Naive thymus-derived CD4-positive, alpha-beta T cell (primary cell): ENCODE results near the gene ADRA2B. TPM values are rescaled to one million over a fixed set of nuclear protein-coding genes. Genes with fewer than 3 reads are reported as not detected.

Experiments
- ATAC-seq: fragments of 150-1000 bp; cut with Tn5 transposase; 2 replicates; pipeline ENCODE4 v1.10.0; 2021; ENCODE audit warnings: mild to moderate bottlenecking, moderate library complexity
- CTCF ChIA-PET: fragments of 350-600 bp; sonication (Branson Sonifier 250); formaldehyde crosslinking; loops from one replicate; lab custom pipeline; 2021; ENCODE audit warnings: antibody characterized with exemption; lab: Charles Lee
- POLR2A ChIA-PET: fragments of 350-600 bp; sonication (Branson Sonifier 250); formaldehyde crosslinking; loops from one replicate; lab custom pipeline; 2021; ENCODE audit warnings: antibody characterized with exemption, inconsistent platforms; lab: Charles Lee
- DNase-seq, 9 donors: peaks; one replicate each; pipeline versions ENCODE4 v3.0.0 to v3.0.0-alpha.2; 2020 to 2022; ENCODE audit warnings: mixed read lengths in 1 of 9
- H3K27ac ChIP-seq: one replicate; pipeline ENCODE4 v1.7.0; 2013; ENCODE audit warnings: mild to moderate bottlenecking, low read depth, low read length, moderate library complexity
- H3K27me3 ChIP-seq, 2 donors: one replicate each; pipeline ENCODE4 v1.7.0; 2013; ENCODE audit warnings: low read length in 2 of 2, mild to moderate bottlenecking in 2 of 2, moderate library complexity in 2 of 2; ENCODE audit not compliant: control insufficient read depth in 2 of 2, insufficient read depth in 2 of 2
- H3K36me3 ChIP-seq, 3 experiments: 1 replicate in 2 of 3; 2 replicates in 1 of 3; pipeline ENCODE4 v1.7.0; 2013; ENCODE audit warnings: low read length in 3 of 3, mild to moderate bottlenecking in 3 of 3, moderate library complexity in 1 of 3; ENCODE audit not compliant: insufficient read depth in 3 of 3, control insufficient read depth in 2 of 3
- H3K4me1 ChIP-seq, 2 donors: one replicate each; pipeline ENCODE4 v1.7.0; 2013; ENCODE audit warnings: low read length in 2 of 2, mild to moderate bottlenecking in 2 of 2, moderate library complexity in 1 of 2; ENCODE audit not compliant: control insufficient read depth in 2 of 2, insufficient read depth in 2 of 2
- H3K4me3 ChIP-seq: 2 replicates; pipeline ENCODE4 v1.7.0; 2013; ENCODE audit warnings: mild to moderate bottlenecking, low read length
- H3K9me3 ChIP-seq, 3 experiments: 1 replicate in 2 of 3; 2 replicates in 1 of 3; pipeline ENCODE4 v1.7.0; 2013; ENCODE audit warnings: low read length in 3 of 3; ENCODE audit not compliant: control insufficient read depth in 2 of 3
- H3K27ac Mint-ChIP-seq, 9 donors: one replicate each; pipeline ENCODE4 v1.8.0; 2020 to 2022; ENCODE audit warnings: mixed read lengths in 9 of 9, mild to moderate bottlenecking in 8 of 9, moderate library complexity in 5 of 9, inconsistent platforms in 2 of 9
- H3K27me3 Mint-ChIP-seq, 5 donors: one replicate each; pipeline ENCODE4 v1.8.0; 2021 to 2022; ENCODE audit warnings: mixed read lengths in 5 of 5, mild to moderate bottlenecking in 1 of 5
- H3K36me3 Mint-ChIP-seq, 5 donors: one replicate each; pipeline ENCODE4 v1.8.0; 2020 to 2022; ENCODE audit warnings: mixed read lengths in 5 of 5, mild to moderate bottlenecking in 3 of 5, inconsistent platforms in 1 of 5
- H3K4me1 Mint-ChIP-seq, 7 donors: one replicate each; pipeline ENCODE4 v1.8.0; 2020 to 2022; ENCODE audit warnings: mixed read lengths in 7 of 7, mild to moderate bottlenecking in 3 of 7, inconsistent platforms in 1 of 7
- H3K4me3 Mint-ChIP-seq, 10 donors: one replicate each; pipeline ENCODE4 v1.8.0; 2020 to 2022; ENCODE audit warnings: mild to moderate bottlenecking in 10 of 10, mixed read lengths in 10 of 10, moderate library complexity in 6 of 10, inconsistent platforms in 2 of 10
- H3K9me3 Mint-ChIP-seq, 11 donors: one replicate each; pipeline ENCODE4 v1.8.0; 2020 to 2022; ENCODE audit warnings: mixed read lengths in 11 of 11, mild to moderate bottlenecking in 4 of 11, inconsistent platforms in 1 of 11, moderate library complexity in 1 of 11
- intact Hi-C, 2 donors: fragments of 100-400 bp; cut with micrococcal nuclease; formaldehyde crosslinking; loops; one replicate each; pipeline ENCODE4 v1.15.1; 2023
- polyA plus RNA-seq, 2 donors: library from polyadenylated mRNA; unstranded; fragments of 300-500 nt; fragmentation: Illumina TruSeq; gene quantifications; one replicate each; pipeline ENCODE4 v1.2.3, GENCODE V29; 2021
- total RNA-seq, 6 experiments: library from RNA in 5 of 6; stranded (reverse) in 5 of 6; gene quantifications; 1 replicate in 5 of 6; 2 replicates in 1 of 6; pipeline ENCODE4 v1.2.3 and lab custom pipeline; 2021 to 2026

ADRA2B gene
- total and polyA plus RNA-seq, 7 experiments from 2014 or later: 0.15 to 0.93 (median 0.76) TPM; not detected in 4

DNA sequence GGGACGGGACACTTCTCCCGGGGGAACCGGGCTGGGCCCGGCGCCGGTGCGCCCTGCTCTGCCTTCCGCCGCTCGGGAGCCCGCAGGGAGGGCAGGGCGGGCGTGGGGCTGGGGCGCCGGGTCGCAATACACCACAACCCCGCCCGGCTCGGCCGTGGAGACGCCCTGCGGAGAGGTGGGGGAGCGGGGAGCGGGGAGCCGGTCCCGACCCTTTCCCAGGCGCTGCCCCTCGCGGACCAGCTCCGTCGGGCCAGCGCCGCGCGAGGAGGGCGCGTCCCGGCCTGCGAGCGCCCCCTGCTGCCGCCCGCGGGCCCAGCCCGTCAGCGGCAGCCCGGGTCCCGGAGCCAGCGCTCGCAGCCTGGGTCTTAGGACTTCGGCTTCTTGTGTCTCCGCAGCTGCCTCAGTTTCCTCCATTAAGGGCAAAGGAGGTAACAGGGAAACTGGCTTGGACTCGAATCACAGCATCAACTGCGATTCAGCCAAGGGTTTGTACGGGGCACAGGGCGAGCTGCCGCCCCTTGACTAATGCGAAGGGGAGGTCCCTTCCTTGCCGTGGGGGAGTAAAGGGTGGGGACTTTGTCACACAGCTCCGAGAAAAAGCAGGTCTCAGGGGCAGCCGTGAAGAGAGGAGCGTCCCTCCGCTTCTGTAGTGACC lies 635 bp upstream of the ADRA2B start:
- peaks cover 23 to 50% (median 32%) of the 10 kb centered on the region in 5 donors for H3K27me3 Mint-ChIP-seq
- ChIA-PET POLR2A (interaction anchor here (0.8 to 1.2 kb wide), 3 partner anchors 29 to 124 kb away, joined by 3 to 6 read pairs (median 3); no protein-coding TSS in a partner anchor), CTCF (interaction anchor here (0.5 to 2.9 kb wide), 8 partner anchors 14 to 998 kb away, joined by 3 to 13 read pairs (median 4); no protein-coding TSS in a partner anchor)
- Histone ChIP-seq H3K27ac (peak overlapping the region; percentile 55), H3K4me3 (peak overlapping the region; percentile 41), H3K27me3 (no peaks in the 10 kb centered on the region), H3K4me1 (peaks cover 5 to 8% of the 10 kb centered on the region in 2 donors), H3K9me3 (no peaks in the 10 kb centered on the region), H3K36me3 (no peaks in the 10 kb centered on the region)
- peak; percentile 36 to 83 (median 70) for DNase-seq
- H3K36me3 Mint-ChIP-seq: peaks cover 0 to 1% (median 0%) of the 10 kb centered on the region in 5 donors
- peaks cover 0 to 1% (median 0%) of the 10 kb centered on the region in 11 donors for H3K9me3 Mint-ChIP-seq
- intact Hi-C loops: loop anchor here (1.0 to 2.0 kb wide), 4 partner anchors 28 to 149 kb away; partner anchors contain the start of genes CIAO1 (in 1 of the 2) and DUSP2 (in 1 of the 2)
- peaks cover 4 to 19% (median 10%) of the 10 kb centered on the region in 7 donors for H3K4me1 Mint-ChIP-seq
- no peak overlapping the region for H3K27ac Mint-ChIP-seq
- peak; percentile 85 for ATAC-seq
- H3K4me3 Mint-ChIP-seq: peak overlapping the region; percentile 28 to 79 (median 62)

DNA sequence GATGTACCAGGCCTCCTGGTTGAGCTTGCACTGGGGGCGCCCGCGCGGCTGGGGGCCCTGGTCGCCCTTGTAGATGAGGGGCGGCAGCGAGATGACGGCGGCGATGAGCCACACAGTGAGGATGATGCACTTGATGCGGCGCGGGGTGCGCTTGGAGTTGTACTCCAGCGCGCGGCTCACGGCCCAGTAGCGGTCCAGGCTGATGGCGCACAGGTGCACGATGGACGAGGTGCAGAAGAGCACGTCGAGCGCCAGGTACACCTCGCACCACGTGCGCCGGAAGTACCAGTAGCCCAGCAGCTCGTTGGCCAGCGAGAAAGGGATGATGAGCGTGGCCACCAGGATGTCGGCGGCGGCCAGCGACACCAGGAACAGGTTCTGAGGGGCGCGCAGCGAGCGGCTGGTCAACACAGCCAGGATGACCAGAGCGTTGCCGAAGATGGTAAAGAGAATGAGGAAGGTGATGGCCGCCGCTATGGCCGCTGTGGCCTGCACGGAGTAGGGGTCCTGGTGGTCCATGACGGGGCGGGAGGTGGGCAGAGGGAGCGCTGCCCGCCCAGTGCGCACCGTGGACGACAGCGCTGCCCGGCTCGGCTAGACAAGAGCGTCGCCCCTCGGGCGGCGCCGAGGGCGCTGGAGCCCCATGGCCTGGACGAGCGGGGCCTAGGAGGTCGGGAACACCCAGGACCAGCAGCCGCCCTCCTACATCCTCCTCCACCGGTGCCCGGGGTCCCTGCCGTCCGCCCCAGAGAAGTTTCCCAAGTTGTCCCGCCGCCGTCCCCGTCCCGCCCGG lies 544 bp downstream of the ADRA2B start:
- H3K4me1 ChIP-seq: peaks cover 5 to 8% of the 10 kb centered on the region in 2 donors
- no peaks in the 10 kb centered on the region for H3K27me3 ChIP-seq
- H3K9me3 Mint-ChIP-seq: no peaks in the 10 kb centered on the region
- no peak for DNase-seq
- H3K9me3 ChIP-seq: no peaks in the 10 kb centered on the region
- CTCF ChIA-PET: interaction anchor here (1.3 kb wide), 1 partner anchor 110 kb away, joined by 3 read pairs; no protein-coding TSS in a partner anchor
- POLR2A ChIA-PET: no interaction called here
- peaks cover 4 to 19% (median 10%) of the 10 kb centered on the region in 7 donors for H3K4me1 Mint-ChIP-seq
- no peak for ATAC-seq
- peak overlapping the region in 4 of 9 donors; percentile 8 to 46 (median 32) for H3K27ac Mint-ChIP-seq
- no peaks in the 10 kb centered on the region for H3K36me3 ChIP-seq
- peak overlapping the region; percentile 41 for H3K4me3 ChIP-seq
- H3K4me3 Mint-ChIP-seq: peak overlapping the region; percentile 68 to 85 (median 77)
- peaks cover 0 to 1% (median 0%) of the 10 kb centered on the region in 5 donors for H3K36me3 Mint-ChIP-seq
- intact Hi-C loops: loop anchor here in 1 of 2 donors (1.0 to 2.0 kb wide), 3 partner anchors 29 to 150 kb away; partner anchors contain the start of genes CIAO1 and DUSP2
- H3K27ac ChIP-seq: no peak overlapping the region
- peaks cover 12 to 41% (median 21%) of the 10 kb centered on the region in 5 donors for H3K27me3 Mint-ChIP-seq

- Histone ChIP-seq H3K36me3 (no peaks in the 10 kb centered on the region), H3K27ac (no peak overlapping the region), H3K9me3 (no peaks in the 10 kb centered on the region), H3K4me1 (peaks cover 5 to 8% of the 10 kb centered on the region in 2 donors), H3K27me3 (no peaks in the 10 kb centered on the region), H3K4me3 (no peak overlapping the region)
- intact Hi-C loops: no loop called here
- CTCF ChIA-PET: interaction anchor here (1.5 kb wide), 1 partner anchor 122 kb away, joined by 4 read pairs; no protein-coding TSS in a partner anchor
- peaks cover 5 to 34% (median 14%) of the 10 kb centered on the region in 5 donors for H3K27me3 Mint-ChIP-seq
- POLR2A ChIA-PET: no interaction called here
- ATAC-seq (no peak), DNase-seq (no peak)
- H3K9me3 Mint-ChIP-seq: no peaks in the 10 kb centered on the region
- peaks cover 4 to 19% (median 8%) of the 10 kb centered on the region in 7 donors for H3K4me1 Mint-ChIP-seq
- peak overlapping the region; percentile 68 to 85 (median 77) for H3K4me3 Mint-ChIP-seq
- H3K36me3 Mint-ChIP-seq: peaks cover 0 to 1% (median 0%) of the 10 kb centered on the region in 5 donors
- peak overlapping the region in 2 of 9 donors; percentile 8 to 46 for H3K27ac Mint-ChIP-seq
Measured at GRCh38 chr2:96114903-96115581, 1.3 kb downstream of the ADRA2B start.

DNA sequence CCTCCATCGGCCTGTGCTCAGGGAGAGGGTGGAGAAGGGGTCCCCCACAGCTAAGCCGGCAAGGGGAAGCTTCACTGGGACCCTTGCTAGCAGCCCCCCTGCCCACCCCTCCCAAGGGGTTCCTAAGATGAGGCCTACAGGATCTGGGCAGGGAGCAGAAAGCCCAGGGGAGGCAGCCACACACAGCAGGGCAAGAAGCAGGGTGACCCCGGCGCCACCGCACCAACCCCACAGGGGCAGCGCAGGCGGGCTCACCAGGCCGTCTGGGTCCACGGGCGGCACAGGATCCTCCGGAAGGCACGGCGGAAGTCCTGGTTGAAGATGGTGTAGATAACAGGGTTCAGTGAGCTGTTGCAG lies 1.8 kb downstream of the ADRA2B start:
- DNase-seq (no peak), ATAC-seq (no peak)
- Histone ChIP-seq H3K36me3 (no peaks in the 10 kb centered on the region), H3K27me3 (no peaks in the 10 kb centered on the region), H3K4me1 (peaks cover 5 to 8% of the 10 kb centered on the region in 2 donors), H3K4me3 (no peak overlapping the region), H3K27ac (no peak overlapping the region), H3K9me3 (no peaks in the 10 kb centered on the region)
- CTCF ChIA-PET: interaction anchor here (1.5 kb wide), 1 partner anchor 122 kb away, joined by 4 read pairs; no protein-coding TSS in a partner anchor
- Mint-ChIP-seq H3K27ac (no peak overlapping the region), H3K36me3 (peaks cover 0 to 1% (median 0%) of the 10 kb centered on the region in 5 donors), H3K4me1 (peaks cover 4 to 19% (median 7%) of the 10 kb centered on the region in 7 donors), H3K27me3 (peaks cover 0 to 28% (median 8%) of the 10 kb centered on the region in 5 donors), H3K4me3 (peak overlapping the region in 5 of 10 donors; percentile 26 to 56 (median 32)), H3K9me3 (no peaks in the 10 kb centered on the region)
- POLR2A ChIA-PET: no interaction called here
- intact Hi-C loops: no loop called here

- H3K4me3 Mint-ChIP-seq: peak overlapping the region in 1 of 10 donors; percentile 29
- intact Hi-C loops: no loop called here
- no peak for ATAC-seq
Measured at GRCh38 chr2:96113951-96114350, 2.4 kb downstream of the ADRA2B start.

GRCh38 chr2:96113367-96113677 lies 3.0 kb downstream of the ADRA2B start:
- ChIA-PET POLR2A (interaction anchor here (0.6 kb wide), 1 partner anchor 699 kb away, joined by 3 read pairs; no protein-coding TSS in a partner anchor), CTCF (interaction anchor here (1.0 kb wide), 1 partner anchor 120 kb away, joined by 3 read pairs; no protein-coding TSS in a partner anchor)
- peaks cover 0 to 1% (median 0%) of the 10 kb centered on the region in 5 donors for H3K36me3 Mint-ChIP-seq
- peaks cover 4 to 19% (median 7%) of the 10 kb centered on the region in 7 donors for H3K4me1 Mint-ChIP-seq
- H3K27ac Mint-ChIP-seq: no peak overlapping the region
- no peak for DNase-seq
- peaks cover 5 to 8% of the 10 kb centered on the region in 2 donors for H3K4me1 ChIP-seq
- H3K9me3 Mint-ChIP-seq: no peaks in the 10 kb centered on the region
- ATAC-seq: no peak
- no peaks in the 10 kb centered on the region for H3K9me3 ChIP-seq
- H3K36me3 ChIP-seq: no peaks in the 10 kb centered on the region
- peaks cover 0 to 18% (median 0%) of the 10 kb centered on the region in 5 donors for H3K27me3 Mint-ChIP-seq
- no peak overlapping the region for H3K4me3 Mint-ChIP-seq
- no peak overlapping the region for H3K27ac ChIP-seq
- no peak overlapping the region for H3K4me3 ChIP-seq
- intact Hi-C loops: no loop called here
- H3K27me3 ChIP-seq: no peaks in the 10 kb centered on the region

More at GRCh38 chr2:96113951-96114350, 2.4 kb downstream of the ADRA2B start:
- no peaks in the 10 kb centered on the region for H3K27me3 ChIP-seq
- no peaks in the 10 kb centered on the region for H3K9me3 ChIP-seq
- H3K27me3 Mint-ChIP-seq: peaks cover 0 to 23% (median 4%) of the 10 kb centered on the region in 5 donors
- POLR2A ChIA-PET: no interaction called here
- H3K27ac ChIP-seq: no peak overlapping the region
- peaks cover 5 to 8% of the 10 kb centered on the region in 2 donors for H3K4me1 ChIP-seq
- no peaks in the 10 kb centered on the region for H3K36me3 ChIP-seq
- H3K27ac Mint-ChIP-seq: no peak overlapping the region
- DNase-seq: no peak
- H3K4me3 ChIP-seq: no peak overlapping the region
- no peaks in the 10 kb centered on the region for H3K9me3 Mint-ChIP-seq
- peaks cover 4 to 19% (median 7%) of the 10 kb centered on the region in 7 donors for H3K4me1 Mint-ChIP-seq
- CTCF ChIA-PET: interaction anchor here (1.5 kb wide), 1 partner anchor 121 kb away, joined by 4 read pairs; no protein-coding TSS in a partner anchor
- peaks cover 0 to 1% (median 0%) of the 10 kb centered on the region in 5 donors for H3K36me3 Mint-ChIP-seq
